Panc1 (cell line): ENCODE results near the gene PPIA. TPM values are rescaled to one million over a fixed set of nuclear protein-coding genes. Genes with fewer than 3 reads are reported as not detected.
A peak's percentile ranks its signal among the peaks of the same experiment; 100 is the strongest.

Experiments
- ATAC-seq: fragments of 200-7000 bp; cut with Tn5 transposase; 2 replicates; pipeline ENCODE4 v1.9.1; 2020; ENCODE audit warnings: mild to moderate bottlenecking, moderate library complexity
- BruUV-seq: library from RNA; stranded (reverse); fragments of 400-500 nt; replicated peaks from 2 replicates; lab custom pipeline; 2021; lab: Mats Ljungman, UMichigan
- CTCF ChIA-PET: fragments of 300-600 bp; sonication (Branson Sonifier 250); formaldehyde crosslinking; loops from one replicate; lab custom pipeline; 2022; ENCODE audit warnings: antibody characterized with exemption; lab: Charles Lee
- POLR2A ChIA-PET: fragments of 300-600 bp; sonication (Branson Sonifier 250); formaldehyde crosslinking; loops from one replicate; lab custom pipeline; 2022; ENCODE audit warnings: antibody characterized with exemption; lab: Charles Lee
- DNase-seq: peaks from one replicate; pipeline ENCODE4 v3.0.0-alpha.2; 2010; ENCODE audit warnings: low read depth, low spot score
- H3K27ac ChIP-seq: 2 replicates; pipeline ENCODE4 v1.5.1; 2011; ENCODE audit warnings: mild to moderate bottlenecking, low read length, inconsistent platforms
- H3K27me3 ChIP-seq: fragments of 200-500 bp; sonication (Bioruptor generic); 2 replicates; pipeline ENCODE4 v1.6.0; 2014; ENCODE audit warnings: low read length, inconsistent platforms; ENCODE audit not compliant: control insufficient read depth, insufficient read depth
- H3K36me3 ChIP-seq: fragments of 200-500 bp; sonication (Bioruptor generic); 2 replicates; pipeline ENCODE4 v1.5.1; 2014; ENCODE audit warnings: inconsistent platforms, mild to moderate bottlenecking, low read length, moderate library complexity; ENCODE audit not compliant: control insufficient read depth, insufficient read depth
- H3K4me1 ChIP-seq: 2 replicates; pipeline ENCODE4 v1.5.1; 2011; ENCODE audit warnings: inconsistent platforms, mild to moderate bottlenecking, low read length, moderate library complexity; ENCODE audit not compliant: control insufficient read depth, insufficient read depth
- H3K4me3 ChIP-seq, 2 experiments: 2 replicates each; pipeline ENCODE4 v1.5.1; 2011 to 2012; ENCODE audit warnings: low read depth in 2 of 2, low read length in 2 of 2, mild to moderate bottlenecking in 2 of 2, inconsistent platforms in 1 of 2, moderate library complexity in 1 of 2
- H3K9me3 ChIP-seq: fragments of 200-500 bp; sonication (Bioruptor generic); 2 replicates; pipeline ENCODE4 v1.5.1; 2014; ENCODE audit warnings: low read depth, mild to moderate bottlenecking, inconsistent platforms, low read length, moderate library complexity; ENCODE audit not compliant: control insufficient read depth, insufficient read depth
- POLR2AphosphoS5 ChIP-seq: IDR thresholded peaks from 2 replicates; pipeline ENCODE4 v1.6.1; 2012; ENCODE audit warnings: mild to moderate bottlenecking, low read depth, low read length, moderate library complexity
- SIN3A ChIP-seq: IDR thresholded peaks from 2 replicates; pipeline ENCODE4 v1.6.1; 2012; ENCODE audit warnings: low read depth, mild to moderate bottlenecking, low read length, moderate library complexity, borderline replicate concordance; ENCODE audit not compliant: insufficient read depth
- TCF7L2 ChIP-seq: IDR thresholded peaks from 2 replicates; pipeline ENCODE4 v1.6.1; 2011; ENCODE audit warnings: mild to moderate bottlenecking, low read depth, low read length, inconsistent platforms
- in situ Hi-C: cut with HindIII; loops from 2 replicates; pipeline ENCODE4 v1.10.0; 2016; ENCODE audit warnings: low sequenced_read_pairs, low pct_unique_long_range_greater_than_20kb
- intact Hi-C: fragments of 100-400 bp; cut with micrococcal nuclease; formaldehyde crosslinking; loops from one replicate; pipeline ENCODE4 v1.10.0; 2022; ENCODE audit not compliant: unreplicated experiment
- total RNA-seq: library from RNA; stranded (reverse); gene quantifications from one replicate; pipeline ENCODE4 v1.2.1, GENCODE V29; 2021; ENCODE audit not compliant: unreplicated experiment
- TF ChIP-seq, protein P1 (sequence below), 2 experiments: IDR thresholded peaks; 2 replicates each; pipeline ENCODE4 v1.6.1; 2011 to 2012; ENCODE audit warnings: low read depth in 2 of 2, control low read depth in 1 of 2, low read length in 1 of 2, mild to moderate bottlenecking in 1 of 2, moderate library complexity in 1 of 2; ENCODE audit not compliant: insufficient read depth in 1 of 2
- TF ChIP-seq, protein P2 (sequence below): fragments of 450-650 bp; IDR thresholded peaks from 2 replicates; pipeline ENCODE4 v1.5.1; 2017; ENCODE audit warnings: mild to moderate bottlenecking

Gene PPIA
- total RNA-seq, 1 experiment from 2014 or later: 3,706 TPM

DNA sequence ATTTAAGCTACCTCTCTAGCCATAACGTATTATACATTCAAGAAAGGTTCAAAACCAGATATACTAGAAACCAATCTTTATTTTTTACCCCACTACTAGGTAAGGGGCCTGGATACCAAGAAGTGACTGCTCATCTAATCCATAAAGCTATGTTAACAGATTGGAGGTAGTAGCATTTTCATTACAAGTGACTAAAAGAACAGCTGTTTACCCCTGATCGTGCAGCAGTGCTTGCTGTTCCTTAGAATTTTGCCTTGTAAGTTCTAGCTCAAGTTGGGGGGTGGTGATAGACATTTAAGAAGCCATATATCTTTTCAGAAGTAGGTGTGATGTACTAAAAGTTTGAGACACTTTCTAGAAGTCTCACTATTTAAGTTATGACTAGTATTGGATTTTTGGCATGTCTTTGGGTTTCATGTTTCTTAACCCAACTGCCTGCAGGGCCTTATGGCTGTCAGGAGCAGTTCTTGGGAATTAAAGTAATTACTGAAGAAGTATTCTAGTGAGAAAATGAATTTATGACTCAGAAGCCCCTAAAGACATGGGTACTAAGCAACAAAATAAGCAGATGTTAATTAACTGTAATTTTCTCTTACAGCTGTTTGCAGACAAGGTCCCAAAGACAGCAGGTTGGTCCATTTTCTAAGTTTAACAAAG lies 2.3 kb downstream of the PPIA start:
- ChIA-PET CTCF (no interaction called here), POLR2A (interaction anchor here (0.6 to 1.1 kb wide), 6 partner anchors 10 to 584 kb away, joined by 3 to 7 read pairs (median 4); no protein-coding TSS in a partner anchor)
- peak overlapping the region; percentile 48 for H3K27ac ChIP-seq
- H3K4me3 ChIP-seq: peak overlapping the region; percentile 82 to 97
- intact Hi-C loops (loop anchor here (5.0 kb wide), 1 partner anchor 211 kb away; no protein-coding TSS in a partner anchor), in situ Hi-C loops (no loop called here)
- TF ChIP-seq, protein P1, sequence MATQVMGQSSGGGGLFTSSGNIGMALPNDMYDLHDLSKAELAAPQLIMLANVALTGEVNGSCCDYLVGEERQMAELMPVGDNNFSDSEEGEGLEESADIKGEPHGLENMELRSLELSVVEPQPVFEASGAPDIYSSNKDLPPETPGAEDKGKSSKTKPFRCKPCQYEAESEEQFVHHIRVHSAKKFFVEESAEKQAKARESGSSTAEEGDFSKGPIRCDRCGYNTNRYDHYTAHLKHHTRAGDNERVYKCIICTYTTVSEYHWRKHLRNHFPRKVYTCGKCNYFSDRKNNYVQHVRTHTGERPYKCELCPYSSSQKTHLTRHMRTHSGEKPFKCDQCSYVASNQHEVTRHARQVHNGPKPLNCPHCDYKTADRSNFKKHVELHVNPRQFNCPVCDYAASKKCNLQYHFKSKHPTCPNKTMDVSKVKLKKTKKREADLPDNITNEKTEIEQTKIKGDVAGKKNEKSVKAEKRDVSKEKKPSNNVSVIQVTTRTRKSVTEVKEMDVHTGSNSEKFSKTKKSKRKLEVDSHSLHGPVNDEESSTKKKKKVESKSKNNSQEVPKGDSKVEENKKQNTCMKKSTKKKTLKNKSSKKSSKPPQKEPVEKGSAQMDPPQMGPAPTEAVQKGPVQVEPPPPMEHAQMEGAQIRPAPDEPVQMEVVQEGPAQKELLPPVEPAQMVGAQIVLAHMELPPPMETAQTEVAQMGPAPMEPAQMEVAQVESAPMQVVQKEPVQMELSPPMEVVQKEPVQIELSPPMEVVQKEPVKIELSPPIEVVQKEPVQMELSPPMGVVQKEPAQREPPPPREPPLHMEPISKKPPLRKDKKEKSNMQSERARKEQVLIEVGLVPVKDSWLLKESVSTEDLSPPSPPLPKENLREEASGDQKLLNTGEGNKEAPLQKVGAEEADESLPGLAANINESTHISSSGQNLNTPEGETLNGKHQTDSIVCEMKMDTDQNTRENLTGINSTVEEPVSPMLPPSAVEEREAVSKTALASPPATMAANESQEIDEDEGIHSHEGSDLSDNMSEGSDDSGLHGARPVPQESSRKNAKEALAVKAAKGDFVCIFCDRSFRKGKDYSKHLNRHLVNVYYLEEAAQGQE (IDR thresholded peaks at IDR 0.05; ENCODE audit: insufficient read depth in 1 of 2, low read depth in 2 of 2, low read length in 1 of 2): no peak
- TF ChIP-seq POLR2AphosphoS5: peak; percentile 65
- H3K4me1 ChIP-seq: peaks cover 30% of the 10 kb centered on the region
- H3K36me3 ChIP-seq: peaks cover 37% of the 10 kb centered on the region
- no peaks in the 10 kb centered on the region for H3K9me3 ChIP-seq
- BruUV-seq: no TSS peak
- DNase-seq (no peak), ATAC-seq (no peak)
- H3K27me3 ChIP-seq: no peaks in the 10 kb centered on the region

DNA sequence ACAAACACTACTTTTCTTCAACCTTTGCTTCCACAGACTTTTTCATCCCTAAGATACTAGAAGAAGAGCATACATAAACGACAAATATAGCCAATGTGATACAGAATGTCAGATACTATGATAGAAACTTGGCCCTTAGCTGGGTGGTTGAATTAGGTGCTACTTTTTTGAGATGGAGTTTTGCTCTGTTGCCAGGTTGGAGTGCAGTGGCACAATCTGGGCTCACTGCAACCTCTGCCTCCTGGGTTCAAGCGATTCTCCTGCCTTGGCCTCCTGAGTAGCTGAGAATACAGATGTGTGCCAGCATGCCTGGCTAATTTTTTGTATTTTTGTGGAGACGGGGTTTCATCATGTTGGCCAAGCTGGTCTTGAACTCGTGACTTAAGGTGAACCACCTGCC lies 3.5 kb downstream of the PPIA start:
- in situ Hi-C loops (no loop called here), intact Hi-C loops (loop anchor here (5.0 kb wide), 1 partner anchor 213 kb away; no protein-coding TSS in a partner anchor)
- Histone ChIP-seq H3K4me1 (peaks cover 22% of the 10 kb centered on the region), H3K4me3 (no peak overlapping the region), H3K27me3 (no peaks in the 10 kb centered on the region), H3K27ac (no peak overlapping the region), H3K9me3 (no peaks in the 10 kb centered on the region), H3K36me3 (peaks cover 37% of the 10 kb centered on the region)
- ChIA-PET POLR2A (interaction anchor here (0.7 kb wide), 2 partner anchors 20 to 190 kb away, joined by 3 to 8 read pairs; no protein-coding TSS in a partner anchor), CTCF (no interaction called here)
- no peak for ATAC-seq
- BruUV-seq: no TSS peak
- no peak for TF ChIP-seq TCF7L2
- no peak; the same call in none of the 2 replicates for TF ChIP-seq POLR2AphosphoS5
- TF ChIP-seq, protein P1 (IDR thresholded peaks at IDR 0.05; ENCODE audit: insufficient read depth in 1 of 2, low read depth in 2 of 2, low read length in 1 of 2): no peak
- TF ChIP-seq SIN3A: no peak
- TF ChIP-seq, protein P2, sequence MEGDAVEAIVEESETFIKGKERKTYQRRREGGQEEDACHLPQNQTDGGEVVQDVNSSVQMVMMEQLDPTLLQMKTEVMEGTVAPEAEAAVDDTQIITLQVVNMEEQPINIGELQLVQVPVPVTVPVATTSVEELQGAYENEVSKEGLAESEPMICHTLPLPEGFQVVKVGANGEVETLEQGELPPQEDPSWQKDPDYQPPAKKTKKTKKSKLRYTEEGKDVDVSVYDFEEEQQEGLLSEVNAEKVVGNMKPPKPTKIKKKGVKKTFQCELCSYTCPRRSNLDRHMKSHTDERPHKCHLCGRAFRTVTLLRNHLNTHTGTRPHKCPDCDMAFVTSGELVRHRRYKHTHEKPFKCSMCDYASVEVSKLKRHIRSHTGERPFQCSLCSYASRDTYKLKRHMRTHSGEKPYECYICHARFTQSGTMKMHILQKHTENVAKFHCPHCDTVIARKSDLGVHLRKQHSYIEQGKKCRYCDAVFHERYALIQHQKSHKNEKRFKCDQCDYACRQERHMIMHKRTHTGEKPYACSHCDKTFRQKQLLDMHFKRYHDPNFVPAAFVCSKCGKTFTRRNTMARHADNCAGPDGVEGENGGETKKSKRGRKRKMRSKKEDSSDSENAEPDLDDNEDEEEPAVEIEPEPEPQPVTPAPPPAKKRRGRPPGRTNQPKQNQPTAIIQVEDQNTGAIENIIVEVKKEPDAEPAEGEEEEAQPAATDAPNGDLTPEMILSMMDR: no peak
- no peak for DNase-seq
